Measurements from ENCODE around the gene GRK2.

Gene GRK2

DNA sequence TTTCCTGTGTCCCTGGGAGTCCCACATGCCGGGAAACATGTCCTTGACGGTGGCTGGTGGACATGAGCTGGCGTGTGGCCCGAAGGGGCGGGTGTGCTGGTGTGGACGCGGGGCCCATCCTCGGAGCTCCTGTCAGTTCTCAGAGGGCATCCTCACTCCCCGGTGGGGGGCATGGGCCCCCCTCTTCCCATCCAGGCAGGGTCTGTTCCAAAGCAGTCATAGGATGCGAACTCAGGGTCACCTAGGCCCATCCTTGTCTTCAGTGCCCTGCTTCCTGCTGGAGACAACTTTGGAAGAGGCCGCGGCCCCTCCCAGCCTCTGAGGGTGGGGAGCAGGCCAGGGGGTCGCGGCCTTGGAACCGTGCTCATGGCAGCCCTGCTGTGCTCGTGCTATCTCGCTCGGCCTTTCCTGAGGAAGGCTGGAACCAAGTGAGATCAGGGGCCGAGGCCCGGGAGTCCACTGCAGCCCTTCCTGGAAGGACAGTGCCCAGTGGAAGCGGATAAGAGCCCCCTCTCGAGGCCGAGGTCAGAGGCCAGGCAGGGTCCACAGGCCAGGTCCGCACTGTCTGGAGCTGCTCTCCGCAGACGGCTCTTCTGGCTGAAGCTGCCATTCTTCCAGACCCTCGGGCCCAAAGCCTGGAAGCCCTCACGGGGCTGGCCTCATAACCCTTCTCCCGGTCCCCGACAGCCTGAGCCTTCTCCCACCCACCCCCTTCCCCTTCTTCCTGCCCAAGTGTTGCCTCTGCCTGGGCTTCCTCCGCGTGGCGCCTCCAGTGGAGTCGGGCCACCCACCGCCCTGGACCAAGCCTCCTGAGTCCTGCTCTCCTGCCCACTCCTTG is 8.7 kb downstream of the GRK2 start:
- no peak overlapping the region for H3K4me2 ChIP-seq (ENCODE audit: insufficient read depth, low read length, poor library complexity, severe bottlenecking)
- H2BK15ac ChIP-seq (ENCODE audit: low read length): no peak overlapping the region
- WGBS, 2 donors (ENCODE audit: extremely low coverage in 2 of 2, insufficient read length in 2 of 2, insufficient replicate concordance in 1 of 2): no CpG with 5 or more reads among the region's 35 CpGs
- H3K4ac ChIP-seq (ENCODE audit: low read length): no peak overlapping the region
- H2BK12ac ChIP-seq (ENCODE audit: low read length): no peak overlapping the region
- H2BK120ac ChIP-seq (ENCODE audit: low read depth, low read length): no peak overlapping the region
- H4K91ac ChIP-seq (ENCODE audit: low read depth, low read length, poor library complexity): no peak overlapping the region
- no peak overlapping the region for H4K8ac ChIP-seq (ENCODE audit: low read depth, low read length)
- no peak overlapping the region for H3K18ac ChIP-seq (ENCODE audit: low read length)
- peaks cover 21% of the 10 kb centered on the region in 2 donors for H3K4me1 ChIP-seq (ENCODE audit: control insufficient read depth in 2 of 2, insufficient read depth in 1 of 2, low read depth in 1 of 2, low read length in 2 of 2)
- peak overlapping the region; percentile 34 for H3K9ac ChIP-seq (ENCODE audit: low read depth, low read length, poor library complexity)
- peaks cover 10 to 44% of the 10 kb centered on the region in 2 donors for H3K36me3 ChIP-seq (replicated peaks in 1 of 2; ENCODE audit: control insufficient read depth in 2 of 2, insufficient read depth in 2 of 2, low read length in 2 of 2)
- H3K14ac ChIP-seq (ENCODE audit: low read length): no peak overlapping the region
- H2AFZ ChIP-seq (ENCODE audit: low read length): no peak overlapping the region
- no peak overlapping the region for H3K27ac ChIP-seq (replicated peaks; ENCODE audit: low read length)
- H3K4me3 ChIP-seq (ENCODE audit: low read length in 2 of 2): no peak overlapping the region
- peak overlapping the region; percentile 90 for H3K23ac ChIP-seq (ENCODE audit: low read depth, low read length, poor library complexity)
- H3K9me3 ChIP-seq (replicated peaks in 1 of 2; ENCODE audit: control insufficient read depth in 2 of 2, insufficient read depth in 1 of 2, low read depth in 1 of 2, low read length in 2 of 2): no peaks in the 10 kb centered on the region
- peaks cover 27% of the 10 kb centered on the region for H3K79me1 ChIP-seq (ENCODE audit: low read depth, low read length)
- H2BK5ac ChIP-seq (ENCODE audit: low read length): peak overlapping the region; percentile 78
- peak overlapping the region; percentile 13 for H2AK5ac ChIP-seq (ENCODE audit: low read depth, low read length)
- DNase-seq (ENCODE audit: low spot score): no peak
- no peaks in the 10 kb centered on the region for H3K27me3 ChIP-seq (ENCODE audit: control insufficient read depth in 3 of 3, insufficient read depth in 3 of 3, low read depth in 1 of 3, low read length in 3 of 3)

DNA sequence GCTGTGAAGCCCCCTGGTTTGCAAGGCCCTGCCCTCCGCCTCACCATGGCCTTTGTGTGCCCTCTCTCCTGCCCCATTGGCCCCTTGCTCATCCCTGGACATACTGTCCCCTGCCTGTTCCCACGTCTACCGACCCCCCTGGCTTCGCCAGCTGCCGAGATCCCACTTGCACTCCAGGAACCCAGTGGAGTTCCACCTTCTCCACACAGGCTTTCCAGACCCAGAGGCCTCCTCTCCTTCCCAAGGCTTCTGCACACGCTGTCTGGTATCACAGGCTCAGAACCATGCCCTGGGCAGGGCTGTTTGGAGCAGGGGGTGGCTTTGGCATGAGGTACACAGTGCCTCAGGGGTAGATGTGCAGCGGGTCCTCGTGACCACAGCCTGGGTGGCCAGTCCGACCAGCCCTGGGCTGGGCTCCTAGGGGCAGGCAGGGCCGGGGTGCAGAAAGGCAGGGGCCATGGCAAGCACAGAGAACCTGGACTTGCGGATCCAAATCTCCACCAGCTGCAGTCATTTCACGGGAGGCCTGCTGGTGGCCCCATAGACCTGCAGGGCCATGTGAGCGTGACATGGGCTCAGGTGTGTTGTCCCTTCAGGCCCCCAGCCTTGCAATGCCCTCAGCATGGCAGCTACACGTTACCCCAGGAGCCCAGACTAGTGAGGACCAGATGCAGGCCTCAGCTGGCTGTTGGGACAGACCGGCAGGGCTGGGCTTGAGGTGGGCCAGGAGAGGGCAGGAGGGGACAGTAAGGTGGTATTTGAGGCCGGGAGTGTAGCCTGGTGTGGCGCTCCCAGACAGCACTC is 9.5 kb downstream of the GRK2 start:
- H4K91ac ChIP-seq (ENCODE audit: low read depth, low read length, poor library complexity): no peak overlapping the region

DNA sequence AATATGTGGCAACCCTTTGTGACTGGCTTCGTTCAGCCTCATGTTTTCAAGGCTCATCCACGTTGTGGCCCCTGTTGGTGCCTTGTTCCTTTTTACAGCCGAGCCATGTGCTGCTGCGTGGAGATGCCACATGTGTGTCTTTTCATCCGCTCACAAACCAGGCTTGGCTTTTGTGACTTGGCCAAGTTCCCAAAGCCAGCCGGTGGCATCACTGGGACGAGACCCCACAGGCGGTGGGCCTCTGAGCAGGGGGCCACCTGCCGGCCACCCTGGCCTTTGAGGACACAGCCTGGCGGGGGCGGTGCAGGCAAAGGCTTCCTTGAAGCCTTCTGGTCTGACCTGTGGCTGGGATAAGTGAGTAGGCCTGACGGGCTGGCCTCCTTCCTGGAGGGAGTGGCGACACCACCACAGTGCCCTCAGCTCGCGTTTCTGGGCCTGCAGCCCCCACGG is 10.5 kb downstream of the GRK2 start:
- peaks cover 6 to 11% of the 10 kb centered on the region in 2 donors for H3K4me1 ChIP-seq (ENCODE audit: control insufficient read depth in 2 of 2, insufficient read depth in 1 of 2, low read depth in 1 of 2, low read length in 2 of 2)
- peak overlapping the region; percentile 97 for H3K23ac ChIP-seq (ENCODE audit: low read depth, low read length, poor library complexity)
- H3K27me3 ChIP-seq (ENCODE audit: control insufficient read depth in 3 of 3, insufficient read depth in 3 of 3, low read depth in 1 of 3, low read length in 3 of 3): no peaks in the 10 kb centered on the region
- peak overlapping the region; percentile 40 for H3K4me2 ChIP-seq (ENCODE audit: insufficient read depth, low read length, poor library complexity, severe bottlenecking)
- WGBS, 2 donors (ENCODE audit: extremely low coverage in 2 of 2, insufficient read length in 2 of 2, insufficient replicate concordance in 1 of 2): no CpG with 5 or more reads among the region's 16 CpGs
- H3K9ac ChIP-seq (ENCODE audit: low read depth, low read length, poor library complexity): peak overlapping the region; percentile 77
- peak overlapping the region; percentile 84 for H2BK12ac ChIP-seq (ENCODE audit: low read length)
- H3K36me3 ChIP-seq (replicated peaks in 1 of 2; ENCODE audit: control insufficient read depth in 2 of 2, insufficient read depth in 2 of 2, low read length in 2 of 2): peaks cover 26 to 60% of the 10 kb centered on the region in 2 donors
- H3K27ac ChIP-seq (replicated peaks; ENCODE audit: low read length): peak overlapping the region; percentile 86
- H2BK5ac ChIP-seq (ENCODE audit: low read length): peak overlapping the region; percentile 97
- H3K4me3 ChIP-seq (ENCODE audit: low read length in 2 of 2): no peak overlapping the region
- H4K91ac ChIP-seq (ENCODE audit: low read depth, low read length, poor library complexity): no peak overlapping the region
- peak overlapping the region; percentile 89 for H3K4ac ChIP-seq (ENCODE audit: low read length)
- no peak for DNase-seq (ENCODE audit: low spot score)
- H3K14ac ChIP-seq (ENCODE audit: low read length): peak overlapping the region; percentile 89
- no peaks in the 10 kb centered on the region for H3K9me3 ChIP-seq (replicated peaks in 1 of 2; ENCODE audit: control insufficient read depth in 2 of 2, insufficient read depth in 1 of 2, low read depth in 1 of 2, low read length in 2 of 2)
- H2BK15ac ChIP-seq (ENCODE audit: low read length): peak overlapping the region; percentile 49
- H2AK5ac ChIP-seq (ENCODE audit: low read depth, low read length): peak overlapping the region; percentile 8
- peaks cover 28% of the 10 kb centered on the region for H3K79me1 ChIP-seq (ENCODE audit: low read depth, low read length)
- peak overlapping the region; percentile 97 for H3K18ac ChIP-seq (ENCODE audit: low read length)
- no peak overlapping the region for H2AFZ ChIP-seq (ENCODE audit: low read length)
- H2BK120ac ChIP-seq (ENCODE audit: low read depth, low read length): peak overlapping the region; percentile 74
- peak overlapping the region; percentile 7 for H4K8ac ChIP-seq (ENCODE audit: low read depth, low read length)

More for the DNA sequence above, 9.5 kb downstream of the GRK2 start:
- no peak overlapping the region for H3K4me3 ChIP-seq (ENCODE audit: low read length in 2 of 2)
- no peak overlapping the region for H2BK5ac ChIP-seq (ENCODE audit: low read length)
- no peak overlapping the region for H3K27ac ChIP-seq (replicated peaks; ENCODE audit: low read length)
- no peaks in the 10 kb centered on the region for H3K27me3 ChIP-seq (ENCODE audit: control insufficient read depth in 3 of 3, insufficient read depth in 3 of 3, low read depth in 1 of 3, low read length in 3 of 3)
- no peak overlapping the region for H3K4me2 ChIP-seq (ENCODE audit: insufficient read depth, low read length, poor library complexity, severe bottlenecking)
- H2BK12ac ChIP-seq (ENCODE audit: low read length): peak overlapping the region; percentile 6
- H2BK15ac ChIP-seq (ENCODE audit: low read length): no peak overlapping the region
- peak overlapping the region; percentile 63 for H3K18ac ChIP-seq (ENCODE audit: low read length)
- peaks cover 13% of the 10 kb centered on the region in 2 donors for H3K4me1 ChIP-seq (ENCODE audit: control insufficient read depth in 2 of 2, insufficient read depth in 1 of 2, low read depth in 1 of 2, low read length in 2 of 2)
- no peak for DNase-seq (ENCODE audit: low spot score)
- no peaks in the 10 kb centered on the region for H3K9me3 ChIP-seq (replicated peaks in 1 of 2; ENCODE audit: control insufficient read depth in 2 of 2, insufficient read depth in 1 of 2, low read depth in 1 of 2, low read length in 2 of 2)
- peak overlapping the region; percentile 90 for H3K23ac ChIP-seq (ENCODE audit: low read depth, low read length, poor library complexity)
- no peak overlapping the region for H2BK120ac ChIP-seq (ENCODE audit: low read depth, low read length)
- H4K8ac ChIP-seq (ENCODE audit: low read depth, low read length): peak overlapping the region; percentile 57
- H3K4ac ChIP-seq (ENCODE audit: low read length): peak overlapping the region; percentile 61
- no peak overlapping the region for H2AFZ ChIP-seq (ENCODE audit: low read length)
- WGBS, 2 donors (ENCODE audit: extremely low coverage in 2 of 2, insufficient read length in 2 of 2, insufficient replicate concordance in 1 of 2): no CpG with 5 or more reads among the region's 17 CpGs
- H3K79me1 ChIP-seq (ENCODE audit: low read depth, low read length): peaks cover 27% of the 10 kb centered on the region
- H3K14ac ChIP-seq (ENCODE audit: low read length): peak overlapping the region; percentile 98
- H2AK5ac ChIP-seq (ENCODE audit: low read depth, low read length): peak overlapping the region; percentile 78
- peaks cover 18 to 52% of the 10 kb centered on the region in 2 donors for H3K36me3 ChIP-seq (replicated peaks in 1 of 2; ENCODE audit: control insufficient read depth in 2 of 2, insufficient read depth in 2 of 2, low read length in 2 of 2)
- peak overlapping the region; percentile 56 for H3K9ac ChIP-seq (ENCODE audit: low read depth, low read length, poor library complexity)
